HUES48 (cell line): ENCODE measurements around the gene KLF6.

Source experiments
- H3K27ac ChIP-seq: one replicate; pipeline ENCODE4 v1.7.0; 2013; ENCODE audit warnings: low read depth, low read length, inconsistent platforms
- H3K27me3 ChIP-seq: 2 replicates; pipeline ENCODE4 v1.6.1; 2013; ENCODE audit warnings: mild to moderate bottlenecking, low read length; ENCODE audit not compliant: control insufficient read depth, insufficient read depth
- H3K36me3 ChIP-seq: 2 replicates; pipeline ENCODE4 v1.6.1; 2013; ENCODE audit warnings: low read length; ENCODE audit not compliant: control insufficient read depth, insufficient read depth
- H3K4me1 ChIP-seq: 2 replicates; pipeline ENCODE4 v1.6.1; 2013; ENCODE audit warnings: mild to moderate bottlenecking, low read length; ENCODE audit not compliant: control insufficient read depth, insufficient read depth
- H3K4me3 ChIP-seq: 2 replicates; pipeline ENCODE4 v1.5.1; 2013; ENCODE audit warnings: mild to moderate bottlenecking, low read depth, low read length
- H3K9ac ChIP-seq: 2 replicates; pipeline ENCODE4 v1.6.1; 2013; ENCODE audit warnings: mild to moderate bottlenecking, low read depth, low read length, moderate library complexity
- H3K9me3 ChIP-seq: 2 replicates; pipeline ENCODE4 v1.6.1; 2013; ENCODE audit warnings: low read length; ENCODE audit not compliant: control insufficient read depth, insufficient read depth

Gene KLF6

GRCh38 chr10:3780021-3780770, 4.8 kb downstream of the KLF6 start:
- Histone ChIP-seq H3K4me1 (peaks cover 34% of the 10 kb centered on the region), H3K27ac (peak overlapping the region; percentile 35), H3K4me3 (no peak overlapping the region), H3K9ac (no peak overlapping the region), H3K36me3 (peaks cover 56% of the 10 kb centered on the region), H3K9me3 (no peaks in the 10 kb centered on the region), H3K27me3 (no peaks in the 10 kb centered on the region)

- Histone ChIP-seq H3K36me3 (peaks cover 56% of the 10 kb centered on the region), H3K27ac (no peak overlapping the region), H3K9ac (no peak overlapping the region), H3K27me3 (no peaks in the 10 kb centered on the region), H3K9me3 (no peaks in the 10 kb centered on the region), H3K4me3 (no peak overlapping the region), H3K4me1 (peaks cover 39% of the 10 kb centered on the region)
Measured at GRCh38 chr10:3779158-3779741, 5.8 kb downstream of the KLF6 start.

GRCh38 chr10:3778692-3779157, 6.3 kb downstream of the KLF6 start:
- peaks cover 39% of the 10 kb centered on the region for H3K4me1 ChIP-seq
- no peaks in the 10 kb centered on the region for H3K9me3 ChIP-seq
- H3K27ac ChIP-seq, result no peak overlapping the region
- no peaks in the 10 kb centered on the region for H3K27me3 ChIP-seq
- H3K36me3 ChIP-seq, result peaks cover 56% of the 10 kb centered on the region
- H3K9ac ChIP-seq, result no peak overlapping the region
- no peak overlapping the region for H3K4me3 ChIP-seq

- no peaks in the 10 kb centered on the region for H3K27me3 ChIP-seq
- no peak overlapping the region for H3K9ac ChIP-seq
- H3K36me3 ChIP-seq, result peaks cover 56% of the 10 kb centered on the region
- H3K4me1 ChIP-seq, result peaks cover 39% of the 10 kb centered on the region
- no peak overlapping the region for H3K4me3 ChIP-seq
- H3K27ac ChIP-seq, result no peak overlapping the region
- H3K9me3 ChIP-seq, result no peaks in the 10 kb centered on the region
Measured at GRCh38 chr10:3777981-3778691, 6.9 kb downstream of the KLF6 start.

- Histone ChIP-seq H3K27me3 (no peaks in the 10 kb centered on the region), H3K36me3 (peaks cover 54% of the 10 kb centered on the region), H3K4me1 (peaks cover 30% of the 10 kb centered on the region), H3K9me3 (no peaks in the 10 kb centered on the region), H3K27ac (peak overlapping the region; percentile 94), H3K9ac (no peak overlapping the region), H3K4me3 (no peak overlapping the region)
Measured at GRCh38 chr10:3776796-3777571, 8.0 kb downstream of the KLF6 start.

- Histone ChIP-seq H3K27ac (peak overlapping the region; percentile 94), H3K4me1 (peaks cover 30% of the 10 kb centered on the region), H3K36me3 (peaks cover 44% of the 10 kb centered on the region), H3K4me3 (no peak overlapping the region), H3K9me3 (no peaks in the 10 kb centered on the region), H3K27me3 (no peaks in the 10 kb centered on the region), H3K9ac (0 out of 2 replicates have a peak overlapping the region, but pooled peaks have one; percentile 24)
Measured at GRCh38 chr10:3775696-3776551, 9.1 kb downstream of the KLF6 start.

GRCh38 chr10:3774814-3775695, 10.0 kb downstream of the KLF6 start:
- Histone ChIP-seq H3K4me3 (no peak overlapping the region), H3K9me3 (no peaks in the 10 kb centered on the region), H3K36me3 (peaks cover 35% of the 10 kb centered on the region), H3K27me3 (no peaks in the 10 kb centered on the region), H3K9ac (no peak overlapping the region), H3K27ac (peak overlapping the region; percentile 94), H3K4me1 (peaks cover 30% of the 10 kb centered on the region)

GRCh38 chr10:3774018-3774813, 10.8 kb downstream of the KLF6 start:
- Histone ChIP-seq H3K4me1 (peaks cover 30% of the 10 kb centered on the region), H3K4me3 (no peak overlapping the region), H3K9me3 (no peaks in the 10 kb centered on the region), H3K9ac (no peak overlapping the region), H3K27ac (no peak overlapping the region), H3K27me3 (no peaks in the 10 kb centered on the region), H3K36me3 (peaks cover 27% of the 10 kb centered on the region)

- no peaks in the 10 kb centered on the region for H3K27me3 ChIP-seq
Measured at GRCh38 chr10:3773460-3774017, 11.5 kb downstream of the KLF6 start.

More at GRCh38 chr10:3773460-3774017, 11.5 kb downstream of the KLF6 start:
- no peak overlapping the region for H3K27ac ChIP-seq
- H3K36me3 ChIP-seq, result peaks cover 20% of the 10 kb centered on the region
- no peaks in the 10 kb centered on the region for H3K9me3 ChIP-seq
- H3K4me3 ChIP-seq, result no peak overlapping the region
- H3K9ac ChIP-seq, result no peak overlapping the region
- peaks cover 30% of the 10 kb centered on the region for H3K4me1 ChIP-seq
